Breast epithelium (tissue), 3 donors: ENCODE measurements around the gene GTF2H4.

ENCODE experiments used
- CTCF ChIP-seq, 3 donors: fragments of 450-650 bp; IDR thresholded peaks; one replicate each; pipeline ENCODE4 v1.5.1; 2016 to 2017; ENCODE audit warnings: antibody characterized with exemption in 3 of 3, mild to moderate bottlenecking in 3 of 3, moderate library complexity in 3 of 3
- POLR2A ChIP-seq: fragments of 450-650 bp; IDR thresholded peaks from one replicate; pipeline ENCODE4 v1.6.1; 2016; ENCODE audit warnings: antibody characterized with exemption, mild to moderate bottlenecking, moderate library complexity
- POLR2AphosphoS5 ChIP-seq, 3 donors: sonication (generic); formaldehyde crosslinking; IDR thresholded peaks; one replicate each; pipeline ENCODE4 v1.6.1; 2017; ENCODE audit warnings: antibody characterized with exemption in 3 of 3

- TF ChIP-seq CTCF (IDR thresholded peaks at IDR 0.05) (no peak), POLR2AphosphoS5 (IDR thresholded peaks at IDR 0.05) (no peak), POLR2A (no peak)
These were observed 12.7 kb upstream of the GTF2H4 start for GRCh38 chr6:30895343-30895742.
